Measurements from ENCODE around the gene SPAG9.

GRCh38 chr17:50928646-50929045, 192.0 kb downstream of the SPAG9 start:
- TF ChIP-seq, protein P1, sequence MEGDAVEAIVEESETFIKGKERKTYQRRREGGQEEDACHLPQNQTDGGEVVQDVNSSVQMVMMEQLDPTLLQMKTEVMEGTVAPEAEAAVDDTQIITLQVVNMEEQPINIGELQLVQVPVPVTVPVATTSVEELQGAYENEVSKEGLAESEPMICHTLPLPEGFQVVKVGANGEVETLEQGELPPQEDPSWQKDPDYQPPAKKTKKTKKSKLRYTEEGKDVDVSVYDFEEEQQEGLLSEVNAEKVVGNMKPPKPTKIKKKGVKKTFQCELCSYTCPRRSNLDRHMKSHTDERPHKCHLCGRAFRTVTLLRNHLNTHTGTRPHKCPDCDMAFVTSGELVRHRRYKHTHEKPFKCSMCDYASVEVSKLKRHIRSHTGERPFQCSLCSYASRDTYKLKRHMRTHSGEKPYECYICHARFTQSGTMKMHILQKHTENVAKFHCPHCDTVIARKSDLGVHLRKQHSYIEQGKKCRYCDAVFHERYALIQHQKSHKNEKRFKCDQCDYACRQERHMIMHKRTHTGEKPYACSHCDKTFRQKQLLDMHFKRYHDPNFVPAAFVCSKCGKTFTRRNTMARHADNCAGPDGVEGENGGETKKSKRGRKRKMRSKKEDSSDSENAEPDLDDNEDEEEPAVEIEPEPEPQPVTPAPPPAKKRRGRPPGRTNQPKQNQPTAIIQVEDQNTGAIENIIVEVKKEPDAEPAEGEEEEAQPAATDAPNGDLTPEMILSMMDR (IDR thresholded peaks at IDR 0.05): no peak
- no peak for TF ChIP-seq POLR2A (IDR thresholded peaks at IDR 0.05)
- TF ChIP-seq POLR2AphosphoS5 (IDR thresholded peaks at IDR 0.05): no peak

Data from breast epithelium (tissue), 3 donors.